HEK293T (cell line): Measurements from ENCODE around the gene PUS7L.

Source experiments
- CTCF ChIA-PET: fragments of 350-600 bp; formaldehyde crosslinking; extraction: SDS; loops from one replicate; lab custom pipeline; 2021; ENCODE audit warnings: antibody characterized with exemption, inconsistent platforms; lab: Yijun Ruan, JAX
- POLR2A ChIA-PET: fragments of 350-600 bp; formaldehyde crosslinking; extraction: SDS; loops from one replicate; lab custom pipeline; 2020; ENCODE audit warnings: antibody characterized with exemption, inconsistent platforms; lab: Yijun Ruan, JAX
- DNase-seq: peaks from one replicate; pipeline ENCODE4 v3.0.0; 2012; ENCODE audit warnings: mixed read lengths; ENCODE audit errors: extremely low spot score
- ARNT ChIP-seq: fragments of 450-650 bp; IDR thresholded peaks from 2 replicates; pipeline ENCODE4 v1.6.1; 2017; ENCODE audit warnings: mild to moderate bottlenecking
- BHLHE40 ChIP-seq: fragments of 450-650 bp; IDR thresholded peaks from 2 replicates; pipeline ENCODE4 v1.6.1; 2016; ENCODE audit warnings: mild to moderate bottlenecking, moderate library complexity, borderline replicate concordance
- CTBP1 ChIP-seq: fragments of 450-650 bp; IDR thresholded peaks from 2 replicates; pipeline ENCODE4 v1.6.1; 2016; ENCODE audit warnings: borderline replicate concordance
- ELF4 ChIP-seq: fragments of 450-650 bp; IDR thresholded peaks from 2 replicates; pipeline ENCODE4 v1.6.1; 2017; ENCODE audit warnings: antibody characterized with exemption
- FOXA1 ChIP-seq: fragments of 450-650 bp; IDR thresholded peaks from 2 replicates; pipeline ENCODE4 v1.6.1; 2016; ENCODE audit warnings: mild to moderate bottlenecking
- FOXK2 ChIP-seq: fragments of 450-650 bp; IDR thresholded peaks from 2 replicates; pipeline ENCODE4 v1.6.1; 2016; ENCODE audit warnings: mild to moderate bottlenecking
- FOXM1 ChIP-seq: fragments of 450-650 bp; IDR thresholded peaks from 2 replicates; pipeline ENCODE4 v1.6.1; 2017; ENCODE audit warnings: mild to moderate bottlenecking, borderline replicate concordance
- HDGF ChIP-seq: fragments of 450-650 bp; IDR thresholded peaks from 2 replicates; pipeline ENCODE4 v1.6.1; 2017; ENCODE audit warnings: antibody characterized with exemption, borderline replicate concordance
- L3MBTL2 ChIP-seq: fragments of 450-650 bp; conservative IDR thresholded peaks from 2 replicates; pipeline ENCODE4 v1.6.1; 2016; ENCODE audit warnings: mild to moderate bottlenecking
- LEF1 ChIP-seq: fragments of 450-650 bp; IDR thresholded peaks from 2 replicates; pipeline ENCODE4 v1.6.1; 2017; ENCODE audit warnings: mild to moderate bottlenecking, borderline replicate concordance
- NFRKB ChIP-seq: fragments of 450-650 bp; IDR thresholded peaks from 2 replicates; pipeline ENCODE4 v1.6.1; 2016; ENCODE audit warnings: mild to moderate bottlenecking, moderate library complexity
- PKNOX1 ChIP-seq: fragments of 450-650 bp; IDR thresholded peaks from 2 replicates; pipeline ENCODE4 v1.6.1; 2016
- SP1 ChIP-seq: fragments of 450-650 bp; IDR thresholded peaks from 2 replicates; pipeline ENCODE4 v1.6.1; 2017
- SUZ12 ChIP-seq: fragments of 450-650 bp; IDR thresholded peaks from 2 replicates; pipeline ENCODE4 v1.6.1; 2016; ENCODE audit warnings: mild to moderate bottlenecking
- TARDBP ChIP-seq: fragments of 450-650 bp; IDR thresholded peaks from 2 replicates; pipeline ENCODE4 v1.6.1; 2016
- ZNF384 ChIP-seq: fragments of 450-650 bp; IDR thresholded peaks from 2 replicates; pipeline ENCODE4 v1.6.1; 2016

Gene PUS7L

GRCh38 chr12:43766291-43766690, 7.7 kb upstream of the PUS7L start:
- POLR2A ChIA-PET: no interaction called here
- no peak for TF ChIP-seq FOXM1
- TF ChIP-seq PKNOX1: no peak
- TF ChIP-seq L3MBTL2: no peak
- TF ChIP-seq FOXK2: no peak
- no peak for TF ChIP-seq SUZ12
- TF ChIP-seq CTBP1: no peak
- TF ChIP-seq ELF4: no peak
- TF ChIP-seq FOXA1: no peak
- TF ChIP-seq HDGF: no peak
- TF ChIP-seq NFRKB: no peak
- no peak for TF ChIP-seq ARNT
- no peak for DNase-seq
- CTCF ChIA-PET: no interaction called here

- POLR2A ChIA-PET: no interaction called here
- CTCF ChIA-PET: no interaction called here
- no peak for DNase-seq
- TF ChIP-seq CTBP1: no peak
- no peak for TF ChIP-seq BHLHE40
- TF ChIP-seq TARDBP: no peak
- no peak for TF ChIP-seq ZNF384
- no peak for TF ChIP-seq NFRKB
- TF ChIP-seq HDGF: no peak
- TF ChIP-seq SUZ12: no peak
- no peak for TF ChIP-seq SP1
- no peak for TF ChIP-seq L3MBTL2
- TF ChIP-seq LEF1: no peak
- no peak for TF ChIP-seq ARNT
- no peak for TF ChIP-seq FOXA1
- no peak for TF ChIP-seq FOXK2
- no peak for TF ChIP-seq PKNOX1
- TF ChIP-seq ELF4: no peak
- TF ChIP-seq FOXM1: no peak
These were observed 5.9 kb upstream of the PUS7L start for GRCh38 chr12:43764528-43764927.

DNA sequence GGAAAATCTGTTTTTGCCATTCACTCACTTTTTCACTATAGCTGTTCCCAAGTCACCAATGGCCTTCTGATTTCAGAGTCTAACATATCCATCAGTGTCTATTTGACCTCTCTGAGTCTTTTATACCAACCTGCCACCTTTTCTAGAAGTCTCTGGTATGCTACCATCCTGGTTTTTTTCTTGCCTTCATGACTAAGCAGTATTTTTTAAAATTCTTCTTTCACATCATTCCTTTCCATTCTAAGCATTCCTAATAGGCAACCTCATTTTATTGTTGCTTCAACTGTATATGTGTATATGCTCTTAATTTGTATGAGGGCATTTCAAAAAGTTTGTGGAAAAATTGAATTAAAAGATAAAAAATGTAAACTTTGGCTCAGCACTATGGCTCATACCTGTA, 5.2 kb upstream of the PUS7L start:
- TF ChIP-seq CTBP1 (no peak), FOXA1 (no peak), HDGF (no peak), LEF1 (no peak), SP1 (no peak), ARNT (no peak), PKNOX1 (no peak), ELF4 (no peak), NFRKB (no peak), BHLHE40 (no peak), SUZ12 (no peak), TARDBP (no peak), ZNF384 (no peak), FOXM1 (no peak), L3MBTL2 (no peak), FOXK2 (no peak)
- ChIA-PET CTCF (no interaction called here), POLR2A (no interaction called here)
- DNase-seq: no peak

DNA sequence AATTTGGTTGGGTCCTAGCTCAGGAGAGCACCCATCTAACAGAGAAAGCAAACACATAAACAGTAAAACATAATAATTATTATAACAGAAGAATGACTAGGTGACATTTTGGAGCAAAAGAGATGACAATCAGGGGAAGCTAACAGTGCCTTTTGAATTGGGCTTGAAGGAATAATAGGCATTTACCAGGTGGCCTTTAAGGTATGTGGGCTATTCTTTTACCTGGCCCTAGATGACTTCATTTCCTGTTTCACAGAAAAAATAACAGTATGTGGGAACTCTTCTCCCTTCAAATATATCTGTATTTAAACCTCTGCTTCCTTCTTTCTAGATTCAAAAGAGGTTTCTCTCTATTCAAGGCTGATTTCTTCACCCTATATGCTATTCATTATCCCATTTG, 4.0 kb upstream of the PUS7L start:
- DNase-seq: no peak
- no peak for TF ChIP-seq FOXK2
- TF ChIP-seq ELF4: no peak
- no peak for TF ChIP-seq ARNT
- TF ChIP-seq TARDBP: no peak
- TF ChIP-seq L3MBTL2: no peak
- TF ChIP-seq BHLHE40: no peak
- no peak for TF ChIP-seq FOXA1
- no peak for TF ChIP-seq FOXM1
- no peak for TF ChIP-seq NFRKB
- TF ChIP-seq SP1: no peak
- POLR2A ChIA-PET: no interaction called here
- CTCF ChIA-PET: no interaction called here

DNA sequence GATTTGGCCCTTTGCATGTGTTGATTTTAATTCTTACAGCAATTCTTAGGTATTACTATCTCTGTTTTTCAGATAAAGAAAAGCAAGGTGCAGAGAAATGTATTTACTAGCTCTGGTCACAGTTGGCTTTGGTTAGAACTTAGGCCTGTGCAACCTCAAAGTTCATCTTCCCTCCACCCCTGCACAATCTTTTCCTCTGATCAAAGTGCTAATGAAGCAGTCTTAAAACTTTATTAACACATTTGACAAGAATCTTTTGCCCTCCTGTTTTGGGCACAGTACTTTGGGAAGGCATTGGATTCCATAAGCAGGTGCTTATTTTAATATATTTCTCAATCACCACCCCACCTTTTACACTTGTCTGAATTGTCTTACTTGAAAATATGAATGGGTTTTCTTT, 2.9 kb upstream of the PUS7L start:
- ChIA-PET POLR2A (no interaction called here), CTCF (no interaction called here)
- no peak for DNase-seq
- TF ChIP-seq SP1: no peak
- no peak for TF ChIP-seq ARNT
- TF ChIP-seq FOXM1: no peak
- no peak for TF ChIP-seq ZNF384
- no peak for TF ChIP-seq ELF4
- no peak for TF ChIP-seq LEF1
- TF ChIP-seq BHLHE40: no peak
- TF ChIP-seq PKNOX1: no peak
- TF ChIP-seq FOXA1: no peak
- TF ChIP-seq HDGF: no peak
- TF ChIP-seq SUZ12: no peak
- no peak for TF ChIP-seq TARDBP
- no peak for TF ChIP-seq CTBP1
- TF ChIP-seq NFRKB: no peak
- TF ChIP-seq FOXK2: no peak
- no peak for TF ChIP-seq L3MBTL2

GRCh38 chr12:43760396-43760795, 1.8 kb upstream of the PUS7L start:
- POLR2A ChIA-PET: no interaction called here
- DNase-seq: no peak
- no peak for TF ChIP-seq SP1
- TF ChIP-seq L3MBTL2: no peak
- no peak for TF ChIP-seq NFRKB
- no peak for TF ChIP-seq BHLHE40
- no peak for TF ChIP-seq ELF4
- TF ChIP-seq LEF1: no peak
- TF ChIP-seq SUZ12: no peak
- TF ChIP-seq ZNF384: no peak
- no peak for TF ChIP-seq HDGF
- no peak for TF ChIP-seq PKNOX1
- TF ChIP-seq FOXK2: no peak
- no peak for TF ChIP-seq ARNT
- TF ChIP-seq TARDBP: no peak
- no peak for TF ChIP-seq FOXA1
- TF ChIP-seq FOXM1: no peak
- CTCF ChIA-PET: no interaction called here
